Measurements from ENCODE around the gene IL12A.

DNA sequence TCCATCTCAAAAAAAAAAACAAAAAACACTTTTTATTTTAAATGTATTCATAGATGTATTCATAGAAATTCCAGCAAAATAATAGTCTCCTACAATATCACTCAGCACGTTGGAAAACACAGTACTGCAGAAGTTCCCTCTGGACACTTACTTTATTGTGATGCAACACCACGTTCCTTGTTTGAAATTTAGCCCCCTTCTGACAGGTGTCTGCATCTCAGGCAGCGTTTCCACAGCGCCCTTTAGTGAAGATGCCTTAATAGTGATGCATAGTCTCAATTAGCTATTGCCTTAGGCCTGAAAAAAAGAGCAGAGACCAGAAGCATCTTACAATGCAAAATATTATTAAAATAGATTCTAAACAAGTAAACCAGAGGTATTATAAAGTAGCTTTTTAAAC lies 20.3 kb downstream of the IL12A start:
- TF ChIP-seq EZH2 (IDR thresholded peaks at IDR 0.05; ENCODE audit: low read length), result no peak
- TF ChIP-seq, protein P1, sequence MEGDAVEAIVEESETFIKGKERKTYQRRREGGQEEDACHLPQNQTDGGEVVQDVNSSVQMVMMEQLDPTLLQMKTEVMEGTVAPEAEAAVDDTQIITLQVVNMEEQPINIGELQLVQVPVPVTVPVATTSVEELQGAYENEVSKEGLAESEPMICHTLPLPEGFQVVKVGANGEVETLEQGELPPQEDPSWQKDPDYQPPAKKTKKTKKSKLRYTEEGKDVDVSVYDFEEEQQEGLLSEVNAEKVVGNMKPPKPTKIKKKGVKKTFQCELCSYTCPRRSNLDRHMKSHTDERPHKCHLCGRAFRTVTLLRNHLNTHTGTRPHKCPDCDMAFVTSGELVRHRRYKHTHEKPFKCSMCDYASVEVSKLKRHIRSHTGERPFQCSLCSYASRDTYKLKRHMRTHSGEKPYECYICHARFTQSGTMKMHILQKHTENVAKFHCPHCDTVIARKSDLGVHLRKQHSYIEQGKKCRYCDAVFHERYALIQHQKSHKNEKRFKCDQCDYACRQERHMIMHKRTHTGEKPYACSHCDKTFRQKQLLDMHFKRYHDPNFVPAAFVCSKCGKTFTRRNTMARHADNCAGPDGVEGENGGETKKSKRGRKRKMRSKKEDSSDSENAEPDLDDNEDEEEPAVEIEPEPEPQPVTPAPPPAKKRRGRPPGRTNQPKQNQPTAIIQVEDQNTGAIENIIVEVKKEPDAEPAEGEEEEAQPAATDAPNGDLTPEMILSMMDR (optimal IDR thresholded peaks at IDR 0.05 in 1 of 3, IDR thresholded peaks at IDR 0.05 in 1 of 3, conservative IDR thresholded peaks at IDR 0.05 in 1 of 3; ENCODE audit: extremely low read depth in 1 of 3, insufficient read depth in 2 of 3, low read length in 3 of 3), result no peak
